Measurements from ENCODE around the gene HIVEP3.

Gene HIVEP3

GRCh38 chr1:41509270-41509671 lies 409.5 kb downstream of the HIVEP3 start:
- Mint-ChIP-seq H3K27ac (peak overlapping the region; percentile 65), H3K9me3 (no peaks in the 10 kb centered on the region), H3K4me1 (no peaks in the 10 kb centered on the region)

DNA sequence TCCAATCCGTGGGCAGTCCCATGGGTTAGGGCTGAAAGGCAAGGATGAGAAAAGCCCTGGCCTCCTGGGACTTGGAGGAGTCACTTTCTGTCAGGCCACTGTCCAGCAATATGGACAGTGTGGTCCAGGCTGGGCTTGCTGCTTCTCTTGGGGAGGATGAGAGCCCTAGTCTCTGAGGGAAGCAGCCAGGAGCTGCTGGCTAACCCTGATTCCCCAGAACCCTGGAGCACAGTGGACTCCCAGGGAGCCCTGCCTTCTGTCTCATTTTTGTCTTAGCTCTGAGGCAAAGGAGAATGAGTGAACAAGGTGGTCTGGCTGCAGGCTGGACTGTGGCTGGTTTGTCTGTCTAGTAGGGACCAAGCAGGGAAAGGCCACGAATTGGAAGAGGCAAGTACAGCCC lies 410.4 kb downstream of the HIVEP3 start:
- Mint-ChIP-seq H3K9me3 (no peaks in the 10 kb centered on the region), H3K27ac (no peak overlapping the region), H3K36me3 (peaks cover 5% of the 10 kb centered on the region), H3K4me1 (no peaks in the 10 kb centered on the region), H3K4me3 (no peak overlapping the region), H3K27me3 (no peaks in the 10 kb centered on the region)

More at GRCh38 chr1:41509270-41509671, 409.5 kb downstream of the HIVEP3 start:
- Mint-ChIP-seq H3K27me3 (no peaks in the 10 kb centered on the region), H3K36me3 (peaks cover 5% of the 10 kb centered on the region), H3K4me3 (no peak overlapping the region)

GRCh38 chr1:41507836-41508235 lies 410.9 kb downstream of the HIVEP3 start:
- no peaks in the 10 kb centered on the region for H3K27me3 Mint-ChIP-seq
- H3K4me1 Mint-ChIP-seq, result no peaks in the 10 kb centered on the region
- no peak overlapping the region for H3K4me3 Mint-ChIP-seq
- peaks cover 4% of the 10 kb centered on the region for H3K36me3 Mint-ChIP-seq
- H3K27ac Mint-ChIP-seq, result no peak overlapping the region
- no peaks in the 10 kb centered on the region for H3K9me3 Mint-ChIP-seq

DNA sequence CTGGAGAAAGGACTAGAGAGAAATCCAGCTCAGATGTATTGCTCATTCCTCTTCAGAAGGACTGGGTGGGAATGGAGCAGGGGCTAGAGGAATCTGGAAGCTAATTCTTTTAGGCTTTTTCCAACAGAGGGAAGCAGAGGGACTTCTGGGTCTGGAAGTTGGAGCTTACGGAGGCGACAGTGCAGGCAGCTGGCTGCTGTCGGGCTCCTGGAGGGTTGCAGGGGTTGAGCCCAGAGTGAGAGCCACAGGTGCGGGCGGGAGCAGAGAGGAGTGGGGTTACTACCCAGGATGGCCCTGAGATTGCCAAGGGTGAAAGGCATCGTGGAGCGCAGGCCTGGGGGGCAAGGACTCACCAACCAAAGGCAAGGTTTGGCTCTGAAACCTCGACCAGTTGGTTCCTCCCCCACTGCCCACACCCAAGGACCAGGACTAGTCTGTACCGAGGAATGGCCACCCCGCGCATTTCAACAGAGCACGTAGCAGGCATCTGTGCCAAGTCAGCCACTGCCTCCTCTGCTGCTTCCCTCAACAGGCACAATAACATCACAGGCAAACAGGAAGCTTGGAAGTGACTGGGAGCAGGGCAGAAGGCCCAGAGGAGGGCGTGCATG lies 411.5 kb downstream of the HIVEP3 start:
- Mint-ChIP-seq H3K36me3 (peaks cover 4% of the 10 kb centered on the region), H3K27me3 (no peaks in the 10 kb centered on the region), H3K4me1 (no peaks in the 10 kb centered on the region), H3K27ac (peak overlapping the region; percentile 83), H3K9me3 (no peaks in the 10 kb centered on the region), H3K4me3 (no peak overlapping the region)

GRCh38 chr1:41504114-41505035 lies 414.3 kb downstream of the HIVEP3 start:
- Mint-ChIP-seq H3K27me3 (no peaks in the 10 kb centered on the region), H3K9me3 (no peaks in the 10 kb centered on the region), H3K4me1 (no peaks in the 10 kb centered on the region), H3K27ac (peak overlapping the region; percentile 48), H3K36me3 (no peaks in the 10 kb centered on the region), H3K4me3 (no peak overlapping the region)

- H3K4me1 Mint-ChIP-seq, result no peaks in the 10 kb centered on the region
- H3K36me3 Mint-ChIP-seq, result no peaks in the 10 kb centered on the region
- no peaks in the 10 kb centered on the region for H3K9me3 Mint-ChIP-seq
- no peak overlapping the region for H3K4me3 Mint-ChIP-seq
- H3K27ac Mint-ChIP-seq, result peak overlapping the region; percentile 42
- H3K27me3 Mint-ChIP-seq, result no peaks in the 10 kb centered on the region
Observed at GRCh38 chr1:41503538-41504113, 415.1 kb downstream of the HIVEP3 start.

DNA sequence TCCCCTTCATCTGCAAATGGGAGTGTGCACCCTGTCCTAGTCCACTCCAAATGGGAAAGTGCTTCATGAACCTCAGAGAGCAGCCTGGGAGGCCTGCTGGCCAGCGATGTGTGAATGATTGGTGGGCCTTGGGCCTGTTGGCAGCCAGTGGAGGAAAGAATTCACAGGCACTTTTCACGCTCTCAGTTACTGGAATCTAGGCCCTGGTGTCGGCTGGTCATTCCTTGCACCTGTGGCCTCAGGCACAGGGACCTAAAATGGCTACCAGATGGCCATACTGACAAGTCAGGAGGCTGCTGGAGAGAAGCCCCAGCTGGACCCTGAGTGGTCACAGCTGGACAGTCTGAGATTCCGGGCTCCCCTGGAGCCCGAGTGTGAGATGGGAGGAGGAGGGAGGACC lies 415.8 kb downstream of the HIVEP3 start:
- Mint-ChIP-seq H3K27me3 (no peaks in the 10 kb centered on the region), H3K9me3 (no peaks in the 10 kb centered on the region), H3K4me3 (no peak overlapping the region), H3K27ac (no peak overlapping the region), H3K4me1 (no peaks in the 10 kb centered on the region), H3K36me3 (no peaks in the 10 kb centered on the region)

DNA sequence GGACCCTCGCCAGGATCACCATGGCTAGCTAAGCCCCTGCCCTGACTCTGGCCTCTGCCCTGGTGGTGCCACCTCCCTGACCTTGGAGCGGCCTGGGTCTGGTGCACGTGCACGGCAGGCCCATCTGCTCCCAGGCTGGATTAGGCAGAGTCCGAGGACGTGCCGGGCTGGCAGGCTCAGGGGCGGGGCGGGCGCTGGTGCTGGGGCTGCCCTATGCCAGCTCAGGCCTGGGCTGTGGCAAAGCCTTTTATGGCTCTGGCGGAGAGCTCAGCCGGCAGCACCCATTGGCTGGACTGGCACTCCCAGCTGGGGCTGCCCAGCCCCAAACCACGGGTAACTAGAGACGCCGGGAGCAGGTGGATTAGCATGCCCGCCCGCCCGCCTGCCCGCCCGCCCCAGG lies 417.1 kb downstream of the HIVEP3 start:
- no peak overlapping the region for H3K4me3 Mint-ChIP-seq
- H3K4me1 Mint-ChIP-seq, result no peaks in the 10 kb centered on the region
- H3K27ac Mint-ChIP-seq, result no peak overlapping the region
- peaks cover 4% of the 10 kb centered on the region for H3K27me3 Mint-ChIP-seq
- no peaks in the 10 kb centered on the region for H3K9me3 Mint-ChIP-seq
- no peaks in the 10 kb centered on the region for H3K36me3 Mint-ChIP-seq

- H3K27ac Mint-ChIP-seq, result no peak overlapping the region
- H3K4me3 Mint-ChIP-seq, result no peak overlapping the region
- no peaks in the 10 kb centered on the region for H3K4me1 Mint-ChIP-seq
- H3K9me3 Mint-ChIP-seq, result no peaks in the 10 kb centered on the region
- H3K27me3 Mint-ChIP-seq, result peaks cover 4% of the 10 kb centered on the region
- no peaks in the 10 kb centered on the region for H3K36me3 Mint-ChIP-seq
Observed at GRCh38 chr1:41500781-41501518, 417.8 kb downstream of the HIVEP3 start.

DNA sequence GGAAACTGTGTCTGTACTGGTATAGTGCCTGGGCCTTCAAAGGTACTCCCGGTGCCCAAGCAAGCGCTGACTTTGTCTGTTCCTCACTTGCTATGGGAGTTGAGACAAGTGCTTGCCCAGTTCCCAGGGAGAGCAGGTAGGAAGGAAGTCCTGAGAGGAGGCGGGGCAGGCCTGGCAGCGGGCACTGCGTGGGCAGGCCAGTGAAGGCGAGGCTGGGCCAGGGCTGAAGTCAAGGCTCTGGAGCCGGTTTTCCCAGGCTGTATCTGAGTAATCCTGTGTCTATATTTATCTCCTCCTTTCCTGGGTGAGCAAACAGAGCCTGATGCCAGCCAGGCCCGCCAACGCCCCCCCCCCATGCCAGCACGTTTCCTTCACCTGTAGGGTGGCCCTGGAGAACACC lies 418.3 kb downstream of the HIVEP3 start:
- no peaks in the 10 kb centered on the region for H3K9me3 Mint-ChIP-seq
- H3K36me3 Mint-ChIP-seq, result no peaks in the 10 kb centered on the region
- no peak overlapping the region for H3K4me3 Mint-ChIP-seq
- H3K27ac Mint-ChIP-seq, result no peak overlapping the region
- H3K27me3 Mint-ChIP-seq, result peaks cover 9% of the 10 kb centered on the region
- H3K4me1 Mint-ChIP-seq, result peaks cover 5% of the 10 kb centered on the region

DNA sequence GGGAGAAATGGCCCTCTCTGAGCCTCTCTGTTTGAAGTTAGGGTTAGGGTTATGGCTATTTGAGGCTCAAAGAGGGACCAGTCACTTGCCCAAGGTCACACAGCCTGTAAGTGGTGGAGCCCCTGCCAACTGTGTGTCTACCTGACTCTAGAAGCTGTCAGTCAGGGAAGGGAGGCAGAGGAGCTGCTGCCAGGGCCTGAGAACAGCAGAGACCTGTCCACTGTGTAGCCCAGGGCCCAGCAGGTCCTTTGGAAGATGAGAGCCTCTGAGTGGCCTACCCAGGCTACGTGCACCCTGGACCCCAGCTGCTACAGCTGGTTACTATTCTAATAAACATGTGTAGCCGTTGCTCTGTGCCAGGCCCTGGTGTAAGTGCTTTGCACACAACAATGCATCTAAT lies 419.1 kb downstream of the HIVEP3 start:
- Mint-ChIP-seq H3K9me3 (no peaks in the 10 kb centered on the region), H3K27me3 (peaks cover 12% of the 10 kb centered on the region)

DNA sequence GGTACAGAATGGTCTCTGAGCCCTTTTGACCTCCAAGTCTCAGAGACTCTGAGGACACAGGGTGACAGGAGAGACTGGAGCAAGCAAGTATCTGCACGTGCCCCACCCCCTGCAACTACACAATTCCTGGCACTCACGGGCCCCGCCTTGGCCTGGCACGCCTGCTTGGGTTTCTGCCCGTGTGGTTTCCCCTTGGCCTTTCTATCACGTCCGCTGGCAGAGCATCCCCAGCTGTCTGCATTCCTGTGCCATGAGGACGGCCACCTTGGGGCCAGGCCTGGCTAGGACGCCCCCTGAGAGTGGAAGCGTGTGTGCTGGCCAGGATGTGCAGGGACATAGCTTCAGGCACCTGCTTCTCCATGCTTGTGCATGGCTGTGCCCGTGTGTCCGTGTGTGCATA lies 419.9 kb downstream of the HIVEP3 start:
- Mint-ChIP-seq H3K9me3 (no peaks in the 10 kb centered on the region), H3K27ac (no peak overlapping the region), H3K4me3 (no peak overlapping the region), H3K27me3 (peaks cover 13% of the 10 kb centered on the region), H3K4me1 (peaks cover 5% of the 10 kb centered on the region), H3K36me3 (no peaks in the 10 kb centered on the region)

More for the DNA sequence above, 419.1 kb downstream of the HIVEP3 start:
- H3K27ac Mint-ChIP-seq, result no peak overlapping the region
- no peaks in the 10 kb centered on the region for H3K36me3 Mint-ChIP-seq
- H3K4me3 Mint-ChIP-seq, result no peak overlapping the region
- peaks cover 5% of the 10 kb centered on the region for H3K4me1 Mint-ChIP-seq

GRCh38 chr1:41498391-41498790 lies 420.3 kb downstream of the HIVEP3 start:
- H3K9me3 Mint-ChIP-seq, result no peaks in the 10 kb centered on the region
- peaks cover 13% of the 10 kb centered on the region for H3K27me3 Mint-ChIP-seq

GRCh38 chr1:41497461-41498030 lies 421.2 kb downstream of the HIVEP3 start:
- Mint-ChIP-seq H3K9me3 (no peaks in the 10 kb centered on the region), H3K27me3 (peaks cover 13% of the 10 kb centered on the region), H3K27ac (no peak overlapping the region), H3K36me3 (no peaks in the 10 kb centered on the region), H3K4me3 (no peak overlapping the region), H3K4me1 (peaks cover 5% of the 10 kb centered on the region)

More at GRCh38 chr1:41498391-41498790, 420.3 kb downstream of the HIVEP3 start:
- Mint-ChIP-seq H3K36me3 (no peaks in the 10 kb centered on the region), H3K27ac (no peak overlapping the region), H3K4me1 (peaks cover 5% of the 10 kb centered on the region), H3K4me3 (no peak overlapping the region)

- Mint-ChIP-seq H3K27me3 (peaks cover 13% of the 10 kb centered on the region), H3K36me3 (no peaks in the 10 kb centered on the region), H3K4me3 (peak overlapping the region; percentile 56), H3K9me3 (no peaks in the 10 kb centered on the region), H3K4me1 (peaks cover 5% of the 10 kb centered on the region), H3K27ac (no peak overlapping the region)
Observed at GRCh38 chr1:41497056-41497440, 421.7 kb downstream of the HIVEP3 start.

All from activated naive CD4-positive, alpha-beta T cell treated with anti-CD3 and anti-CD28 coated beads, Interleukin-2, amount 50 U/mL, for 24 hours (primary cell).